Liver (tissue), 9 donors: ENCODE results near the gene LSM3. TPM values are rescaled to one million over a fixed set of nuclear protein-coding genes. Genes with fewer than 3 reads are reported as not detected.

Source experiments
- DNase-seq: peaks from one replicate; pipeline ENCODE4 v3.0.0-alpha.2; 2017; ENCODE audit warnings: low spot score
- H3K27ac ChIP-seq, 2 donors: one replicate each; pipeline ENCODE4 v1.7.0; 2013; ENCODE audit warnings: inconsistent platforms in 2 of 2, low read length in 2 of 2, control low read depth in 1 of 2, low read depth in 1 of 2, mild to moderate bottlenecking in 1 of 2
- H3K27me3 ChIP-seq, 4 donors: one replicate each; pipeline versions ENCODE4 v1.6.1 to v1.7.0; 2013; ENCODE audit warnings: low read length in 3 of 4, inconsistent platforms in 1 of 4, mild to moderate bottlenecking in 1 of 4, moderate library complexity in 1 of 4; ENCODE audit not compliant: control insufficient read depth in 4 of 4, insufficient read depth in 4 of 4
- H3K36me3 ChIP-seq, 4 donors: one replicate each; pipeline versions ENCODE4 v1.6.1 to v1.7.0; 2013; ENCODE audit warnings: low read length in 3 of 4, mild to moderate bottlenecking in 3 of 4, low read depth in 1 of 4, moderate library complexity in 1 of 4; ENCODE audit not compliant: control insufficient read depth in 4 of 4, insufficient read depth in 3 of 4
- H3K4me1 ChIP-seq, 4 donors: one replicate each; pipeline versions ENCODE4 v1.6.1 to v1.7.0; 2013; ENCODE audit warnings: low read length in 3 of 4, mild to moderate bottlenecking in 3 of 4, moderate library complexity in 1 of 4; ENCODE audit not compliant: control insufficient read depth in 4 of 4, insufficient read depth in 4 of 4
- H3K4me3 ChIP-seq, 3 donors: one replicate each; pipeline versions ENCODE4 v1.6.1 to v1.7.0; 2013; ENCODE audit warnings: low read length in 3 of 3, control low read depth in 1 of 3, low read depth in 1 of 3, mild to moderate bottlenecking in 1 of 3
- H3K9ac ChIP-seq, 2 donors: one replicate each; pipeline ENCODE4 v1.7.0; 2013; ENCODE audit warnings: low read length in 2 of 2, mild to moderate bottlenecking in 2 of 2, moderate library complexity in 2 of 2, control low read depth in 1 of 2, low read depth in 1 of 2
- H3K9me3 ChIP-seq, 4 donors: one replicate each; pipeline versions ENCODE4 v1.6.1 to v1.7.0; 2013; ENCODE audit warnings: low read length in 3 of 4; ENCODE audit not compliant: control insufficient read depth in 4 of 4
- EGR1 ChIP-seq, 2 donors: IDR thresholded peaks; 2 replicates each; pipeline ENCODE4 v1.6.1; 2016 to 2018; ENCODE audit warnings: antibody characterized with exemption in 2 of 2, low read depth in 2 of 2
- FOXA1 ChIP-seq: IDR thresholded peaks from 2 replicates; pipeline ENCODE4 v1.6.1; 2016; ENCODE audit warnings: antibody characterized with exemption
- FOXA2 ChIP-seq: IDR thresholded peaks from 2 replicates; pipeline ENCODE4 v1.6.1; 2016; ENCODE audit warnings: antibody characterized with exemption
- GABPA ChIP-seq, 2 donors: IDR thresholded peaks in 1 of 2; conservative IDR thresholded peaks in 1 of 2; 2 replicates each; pipeline ENCODE4 v1.6.1; 2016; ENCODE audit warnings: antibody characterized with exemption in 2 of 2, mild to moderate bottlenecking in 1 of 2, moderate library complexity in 1 of 2
- HNF4A ChIP-seq, 2 donors: conservative IDR thresholded peaks; 2 replicates each; pipeline ENCODE4 v1.6.1; 2016; ENCODE audit warnings: antibody characterized with exemption in 2 of 2, mild to moderate bottlenecking in 2 of 2
- HNF4G ChIP-seq: IDR thresholded peaks from 2 replicates; pipeline ENCODE4 v1.6.1; 2016; ENCODE audit warnings: antibody characterized with exemption
- JUND ChIP-seq, 2 donors: IDR thresholded peaks; 2 replicates each; pipeline ENCODE4 v1.6.1; 2016; ENCODE audit warnings: antibody characterized with exemption in 2 of 2
- NR2F2 ChIP-seq: IDR thresholded peaks from 2 replicates; pipeline ENCODE4 v1.6.1; 2016; ENCODE audit warnings: antibody characterized with exemption
- RAD21 ChIP-seq, 2 donors: IDR thresholded peaks; 2 replicates each; pipeline ENCODE4 v1.6.1; 2016; ENCODE audit warnings: antibody characterized with exemption in 2 of 2, mild to moderate bottlenecking in 2 of 2
- RXRA ChIP-seq, 2 donors: IDR thresholded peaks; 2 replicates each; pipeline ENCODE4 v1.6.1; 2017 to 2018; ENCODE audit warnings: antibody characterized with exemption in 2 of 2, mild to moderate bottlenecking in 1 of 2
- SP1 ChIP-seq: IDR thresholded peaks from 2 replicates; pipeline ENCODE4 v1.6.1; 2018; ENCODE audit warnings: antibody characterized with exemption, mild to moderate bottlenecking
- TAF1 ChIP-seq: conservative IDR thresholded peaks from 2 replicates; pipeline ENCODE4 v1.6.1; 2016; ENCODE audit warnings: antibody characterized with exemption, mild to moderate bottlenecking
- YY1 ChIP-seq: IDR thresholded peaks from 2 replicates; pipeline ENCODE4 v1.6.1; 2016; ENCODE audit warnings: antibody characterized with exemption, mild to moderate bottlenecking
- ZBTB33 ChIP-seq: IDR thresholded peaks from 2 replicates; pipeline ENCODE4 v1.6.1; 2016; ENCODE audit warnings: antibody characterized with exemption
- WGBS: extraction: QIAGEN DNeasy Blood & Tissue Kit; methylation state at CpG from one replicate; pipeline ENCODE4 v1.1.7; 2013; 5-methylcytosine and 5-hydroxymethylcytosine counted together
- polyA plus RNA-seq, 2 donors: library from polyadenylated mRNA; stranded (reverse) in 1 of 2; unstranded in 1 of 2; fragments of 200-250 nt in 1 of 2; fragments of >200 nt in 1 of 2; fragmentation: Nextera tagmentation in 1 of 2; extraction: Ambion mirVana in 1 of 2; gene quantifications; one replicate each; pipeline versions ENCODE4 v1.2.1 to v1.2.3, GENCODE V29; 2013 to 2015
- total RNA-seq, 2 donors: library from RNA; depleted of rRNA; stranded (reverse); fragments of >200 nt; gene quantifications; one replicate each; pipeline ENCODE4 v1.2.3, GENCODE V29; 2014
- TF ChIP-seq, protein P1 (sequence below): fragments of 150-350 bp; IDR thresholded peaks from 2 replicates; pipeline ENCODE4 v1.5.1; 2017; ENCODE audit warnings: improper control_type of control experiment, low read depth, low read length; ENCODE audit not compliant: missing input control
- TF ChIP-seq, protein P2 (sequence below): IDR thresholded peaks from 2 replicates; pipeline ENCODE4 v1.6.1; 2016; ENCODE audit warnings: antibody characterized with exemption
- TF ChIP-seq, protein P3 (sequence below): IDR thresholded peaks from 2 replicates; pipeline ENCODE4 v1.6.1; 2016; ENCODE audit warnings: antibody characterized with exemption
- donor health status: healthy.
- donor health status: healthy.
- donor health status: healthy.
- donor health status: healthy.
- donor health status: healthy.

LSM3 gene
- total and polyA plus RNA-seq, 4 donors = 3.7 to 17.0 (median 5.0) TPM

DNA sequence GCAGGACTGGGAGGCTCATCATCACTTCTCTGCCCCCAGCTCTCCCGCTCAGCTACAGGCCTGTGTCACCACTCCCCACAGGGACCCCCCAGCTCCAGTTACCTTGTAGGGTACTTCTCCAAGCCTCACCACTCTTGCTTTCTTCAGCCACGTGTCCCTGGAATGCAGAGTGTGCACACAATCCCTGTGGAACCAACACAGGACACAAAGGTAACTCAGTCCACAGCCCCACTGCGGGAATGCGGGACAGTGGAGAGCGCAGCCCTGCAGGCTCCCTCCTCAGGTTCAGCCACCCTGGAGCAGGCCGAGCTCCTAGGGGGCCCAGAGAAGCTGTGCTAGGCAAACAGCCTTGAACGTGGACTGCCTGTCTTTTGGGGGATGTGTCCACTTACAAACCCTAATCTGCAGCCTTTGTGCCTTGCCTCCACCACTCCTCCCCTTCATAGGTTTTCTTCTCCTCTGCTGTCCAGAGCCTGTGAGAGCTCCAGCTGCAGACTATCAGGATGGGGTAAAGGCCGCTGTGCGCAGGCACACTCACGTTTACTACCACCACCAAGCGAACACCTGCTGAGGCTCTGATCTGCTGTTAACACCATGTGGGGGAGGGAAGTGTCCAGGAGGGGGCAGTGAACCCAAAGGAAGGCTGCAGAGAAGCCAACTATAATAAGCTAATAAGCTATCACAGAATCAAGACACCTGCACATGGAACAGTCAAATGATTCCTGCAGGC, 26.2 kb upstream of the LSM3 start:
- Histone ChIP-seq H3K27me3 (no peaks in the 10 kb centered on the region), H3K4me3 (no peak overlapping the region), H3K27ac (no peak overlapping the region), H3K36me3 (peaks cover 1 to 56% (median 33%) of the 10 kb centered on the region in 4 donors), H3K4me1 (peaks cover 0 to 6% (median 0%) of the 10 kb centered on the region in 4 donors), H3K9me3 (no peaks in the 10 kb centered on the region), H3K9ac (no peak overlapping the region)
- TF ChIP-seq NR2F2 (no peak), RAD21 (IDR thresholded peaks at IDR 0.05) (peak in 1 of 2 donors; percentile 20)
- 95% methylated on average over 11 of the region's 11 CpGs for WGBS
- peak; percentile 31 for DNase-seq

DNA sequence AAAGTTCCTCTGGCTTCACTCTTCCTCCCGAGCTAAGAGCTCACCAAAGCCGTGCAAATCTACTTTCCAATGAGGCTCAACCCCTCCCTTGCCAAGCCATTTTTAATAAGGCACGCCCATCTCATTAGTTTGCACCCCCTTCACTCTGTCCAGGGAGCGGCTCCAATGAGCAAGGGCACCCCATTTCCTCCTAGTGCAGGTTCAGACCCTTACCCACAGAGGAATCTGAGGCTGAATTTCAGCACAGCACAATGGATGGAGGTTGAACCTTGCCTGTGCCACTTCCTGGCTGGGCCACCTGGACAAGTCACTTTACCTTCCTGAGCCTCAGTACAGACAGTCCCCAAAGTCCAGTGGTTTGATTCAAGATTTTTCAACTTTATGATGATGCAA, 25.7 kb upstream of the LSM3 start:
- peaks cover 3 to 57% (median 35%) of the 10 kb centered on the region in 4 donors for H3K36me3 ChIP-seq
- WGBS = 95% methylated on average over 4 of the region's 4 CpGs

GRCh38 chr3:14153663-14154062, 25.0 kb upstream of the LSM3 start:
- 95% methylated on average over 6 of the region's 6 CpGs for WGBS
- no peaks in the 10 kb centered on the region for H3K27me3 ChIP-seq
- TF ChIP-seq GABPA (IDR thresholded peaks at IDR 0.05 in 1 of 2, conservative IDR thresholded peaks at IDR 0.05 in 1 of 2) = no peak
- TF ChIP-seq RAD21 (IDR thresholded peaks at IDR 0.05) = no peak
- TF ChIP-seq, protein P1, sequence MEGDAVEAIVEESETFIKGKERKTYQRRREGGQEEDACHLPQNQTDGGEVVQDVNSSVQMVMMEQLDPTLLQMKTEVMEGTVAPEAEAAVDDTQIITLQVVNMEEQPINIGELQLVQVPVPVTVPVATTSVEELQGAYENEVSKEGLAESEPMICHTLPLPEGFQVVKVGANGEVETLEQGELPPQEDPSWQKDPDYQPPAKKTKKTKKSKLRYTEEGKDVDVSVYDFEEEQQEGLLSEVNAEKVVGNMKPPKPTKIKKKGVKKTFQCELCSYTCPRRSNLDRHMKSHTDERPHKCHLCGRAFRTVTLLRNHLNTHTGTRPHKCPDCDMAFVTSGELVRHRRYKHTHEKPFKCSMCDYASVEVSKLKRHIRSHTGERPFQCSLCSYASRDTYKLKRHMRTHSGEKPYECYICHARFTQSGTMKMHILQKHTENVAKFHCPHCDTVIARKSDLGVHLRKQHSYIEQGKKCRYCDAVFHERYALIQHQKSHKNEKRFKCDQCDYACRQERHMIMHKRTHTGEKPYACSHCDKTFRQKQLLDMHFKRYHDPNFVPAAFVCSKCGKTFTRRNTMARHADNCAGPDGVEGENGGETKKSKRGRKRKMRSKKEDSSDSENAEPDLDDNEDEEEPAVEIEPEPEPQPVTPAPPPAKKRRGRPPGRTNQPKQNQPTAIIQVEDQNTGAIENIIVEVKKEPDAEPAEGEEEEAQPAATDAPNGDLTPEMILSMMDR = no peak
- TF ChIP-seq, protein P2, sequence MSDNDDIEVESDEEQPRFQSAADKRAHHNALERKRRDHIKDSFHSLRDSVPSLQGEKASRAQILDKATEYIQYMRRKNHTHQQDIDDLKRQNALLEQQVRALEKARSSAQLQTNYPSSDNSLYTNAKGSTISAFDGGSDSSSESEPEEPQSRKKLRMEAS = no peak
- TF ChIP-seq YY1 = no peak
- TF ChIP-seq RXRA (IDR thresholded peaks at IDR 0.05) = no peak
- no peak for TF ChIP-seq TAF1
- no peak for TF ChIP-seq ZBTB33
- TF ChIP-seq NR2F2 = no peak
- TF ChIP-seq FOXA2 = no peak
- TF ChIP-seq FOXA1 = no peak
- no peak for TF ChIP-seq JUND (IDR thresholded peaks at IDR 0.05)
- no peak for TF ChIP-seq HNF4A (conservative IDR thresholded peaks at IDR 0.05)
- no peak for TF ChIP-seq SP1
- no peak for TF ChIP-seq EGR1 (IDR thresholded peaks at IDR 0.05; ENCODE audit: low read depth in 2 of 2)
- TF ChIP-seq, protein P3, sequence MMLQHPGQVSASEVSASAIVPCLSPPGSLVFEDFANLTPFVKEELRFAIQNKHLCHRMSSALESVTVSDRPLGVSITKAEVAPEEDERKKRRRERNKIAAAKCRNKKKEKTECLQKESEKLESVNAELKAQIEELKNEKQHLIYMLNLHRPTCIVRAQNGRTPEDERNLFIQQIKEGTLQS = no peak
- no peak for TF ChIP-seq HNF4G

More for the DNA sequence above, 25.7 kb upstream of the LSM3 start:
- Histone ChIP-seq H3K27me3 (no peaks in the 10 kb centered on the region), H3K4me3 (no peak overlapping the region), H3K4me1 (peaks cover 0 to 5% (median 0%) of the 10 kb centered on the region in 4 donors), H3K9ac (no peak overlapping the region), H3K9me3 (no peaks in the 10 kb centered on the region), H3K27ac (no peak overlapping the region)
- DNase-seq = peak; percentile 6
- TF ChIP-seq RXRA (IDR thresholded peaks at IDR 0.05) (no peak), JUND (IDR thresholded peaks at IDR 0.05) (no peak), ZBTB33 (no peak), GABPA (IDR thresholded peaks at IDR 0.05 in 1 of 2, conservative IDR thresholded peaks at IDR 0.05 in 1 of 2) (no peak), SP1 (no peak), HNF4A (conservative IDR thresholded peaks at IDR 0.05) (no peak), FOXA2 (no peak)

More at GRCh38 chr3:14153663-14154062, 25.0 kb upstream of the LSM3 start:
- Histone ChIP-seq H3K36me3 (peaks cover 5 to 62% (median 39%) of the 10 kb centered on the region in 4 donors), H3K9ac (no peak overlapping the region), H3K4me1 (no peaks in the 10 kb centered on the region), H3K4me3 (no peak overlapping the region), H3K27ac (no peak overlapping the region), H3K9me3 (no peaks in the 10 kb centered on the region)
- peak; percentile 14 for DNase-seq
